Loucy (cell line): ENCODE results near the gene UBALD2.

Experiments
- EZH2phosphoT487 ChIP-seq: fragments of 200-600 bp; IDR thresholded peaks from 2 replicates; pipeline ENCODE4 v1.6.1; 2018; ENCODE audit warnings: antibody characterized with exemption, mild to moderate bottlenecking, moderate library complexity, borderline replicate concordance
- TF ChIP-seq, protein P1 (sequence below): fragments of 200-600 bp; sonication (generic); conservative IDR thresholded peaks from 2 replicates; pipeline ENCODE4 v1.5.1; 2014; ENCODE audit warnings: mild to moderate bottlenecking, antibody characterized with exemption, low read length

DNA sequence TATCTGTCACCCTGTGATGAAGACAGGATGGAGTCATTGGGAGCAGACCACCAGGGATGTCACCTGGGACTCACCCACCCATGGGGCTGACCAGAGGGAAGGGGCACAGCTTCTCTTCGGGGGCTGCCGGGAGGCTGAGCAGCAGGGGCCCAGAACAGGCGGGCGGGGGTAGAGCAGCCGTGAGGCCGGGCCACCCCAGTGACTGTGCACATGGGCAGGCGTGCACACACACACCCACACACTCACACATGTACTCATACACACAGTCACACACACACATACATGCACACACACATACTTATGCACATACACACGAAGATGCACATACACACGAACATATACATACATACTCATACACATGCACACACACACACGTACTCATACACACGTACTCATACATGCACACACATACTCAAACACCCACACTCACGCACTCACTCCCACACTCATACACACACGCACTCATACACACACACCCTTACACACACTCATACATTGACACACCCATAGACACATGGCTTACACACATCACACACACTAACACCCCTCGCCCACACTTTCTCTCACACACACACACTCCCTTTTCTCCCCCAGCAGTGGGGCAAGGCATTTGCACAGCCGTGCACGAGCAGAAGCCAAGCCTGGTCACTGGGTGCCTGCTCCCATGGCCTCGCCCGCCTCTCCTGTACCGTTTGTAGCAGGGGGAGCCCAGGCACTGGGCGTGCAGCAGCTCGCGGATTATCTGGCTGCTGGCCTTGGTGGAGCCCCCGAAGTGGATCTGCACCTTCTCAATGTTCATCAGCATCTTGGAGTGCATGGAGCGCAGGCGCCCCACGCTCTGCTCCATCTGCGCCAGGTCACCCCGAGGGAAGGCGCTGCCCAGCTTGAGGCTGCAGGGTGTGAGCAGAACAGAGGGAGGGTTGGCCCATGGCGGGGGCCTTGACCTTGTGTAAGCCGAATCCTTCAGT lies 12.4 kb downstream of the UBALD2 start:
- TF ChIP-seq, protein P1, sequence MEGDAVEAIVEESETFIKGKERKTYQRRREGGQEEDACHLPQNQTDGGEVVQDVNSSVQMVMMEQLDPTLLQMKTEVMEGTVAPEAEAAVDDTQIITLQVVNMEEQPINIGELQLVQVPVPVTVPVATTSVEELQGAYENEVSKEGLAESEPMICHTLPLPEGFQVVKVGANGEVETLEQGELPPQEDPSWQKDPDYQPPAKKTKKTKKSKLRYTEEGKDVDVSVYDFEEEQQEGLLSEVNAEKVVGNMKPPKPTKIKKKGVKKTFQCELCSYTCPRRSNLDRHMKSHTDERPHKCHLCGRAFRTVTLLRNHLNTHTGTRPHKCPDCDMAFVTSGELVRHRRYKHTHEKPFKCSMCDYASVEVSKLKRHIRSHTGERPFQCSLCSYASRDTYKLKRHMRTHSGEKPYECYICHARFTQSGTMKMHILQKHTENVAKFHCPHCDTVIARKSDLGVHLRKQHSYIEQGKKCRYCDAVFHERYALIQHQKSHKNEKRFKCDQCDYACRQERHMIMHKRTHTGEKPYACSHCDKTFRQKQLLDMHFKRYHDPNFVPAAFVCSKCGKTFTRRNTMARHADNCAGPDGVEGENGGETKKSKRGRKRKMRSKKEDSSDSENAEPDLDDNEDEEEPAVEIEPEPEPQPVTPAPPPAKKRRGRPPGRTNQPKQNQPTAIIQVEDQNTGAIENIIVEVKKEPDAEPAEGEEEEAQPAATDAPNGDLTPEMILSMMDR: no peak
- no peak for TF ChIP-seq EZH2phosphoT487
